HCT116 (cell line): Measurements from ENCODE around the gene SYNE1. TPM values are rescaled to one million over a fixed set of nuclear protein-coding genes. Genes with fewer than 3 reads are reported as not detected.

Experiments
- ATAC-seq: fragments of 200-7000 bp; cut with Tn5 transposase; 2 replicates; pipeline ENCODE4 v1.9.1; 2020; ENCODE audit warnings: mild to moderate bottlenecking, moderate library complexity
- BruUV-seq: library from RNA; stranded (reverse); fragments of 400-500 nt; replicated peaks from 2 replicates; lab custom pipeline; 2021; lab: Mats Ljungman, UMichigan
- CTCF ChIA-PET: fragments of 300-600 bp; sonication (Branson Sonifier 250); formaldehyde crosslinking; loops from one replicate; lab custom pipeline; 2021; ENCODE audit warnings: antibody characterized with exemption; lab: Charles Lee
- POLR2A ChIA-PET: fragments of 300-600, 350-600 bp; sonication (Branson Sonifier 250); formaldehyde crosslinking; loops from one replicate; lab custom pipeline; 2021; ENCODE audit warnings: antibody characterized with exemption; lab: Charles Lee
- RAD21 ChIA-PET, 2 experiments: fragments of 300-600 bp; sonication (Branson Sonifier 250); formaldehyde crosslinking; loops; one replicate each; lab custom pipeline; 2023; ENCODE audit warnings: low total read pairs in 2 of 2; ENCODE audit not compliant: uncharacterized antibody in 2 of 2, unreplicated experiment in 2 of 2, low non-redundant PET in 1 of 2; lab: Charles Lee
- DNase-seq: peaks from one replicate; pipeline ENCODE4 v3.0.0-alpha.2; 2010; ENCODE audit warnings: low read depth, low spot score
- H2AFZ ChIP-seq: fragments of 200-600 bp; shearing (Covaris generic), sonication (generic); 2 replicates; pipeline ENCODE4 v1.6.1; 2017; ENCODE audit warnings: low read depth, mixed run types, mixed read lengths, antibody characterized with exemption, low read length; ENCODE audit not compliant: poor library complexity, severe bottlenecking
- H3K27ac ChIP-seq: 2 replicates; pipeline ENCODE4 v1.5.1; 2012; ENCODE audit warnings: low read depth, low read length
- H3K27me3 ChIP-seq: fragments of 200-600 bp; sonication (generic); 2 replicates; pipeline ENCODE4 v1.6.1; 2016; ENCODE audit warnings: mixed run types, low read length, mixed read lengths; ENCODE audit not compliant: insufficient read depth
- H3K36me3 ChIP-seq, 2 experiments: fragments of 200-500 bp in 1 of 2; fragments of 200-600 bp in 1 of 2; sonication (Bioruptor generic) in 1 of 2; sonication (generic) in 1 of 2; 2 replicates each; pipeline versions ENCODE4 v1.5.1 to v1.6.1; 2014 to 2016; ENCODE audit warnings: low read length in 2 of 2, inconsistent platforms in 1 of 2, mixed read lengths in 1 of 2, mixed run types in 1 of 2; ENCODE audit not compliant: insufficient read depth in 2 of 2, control insufficient read depth in 1 of 2
- H3K4me1 ChIP-seq, 2 experiments: fragments of 200-600 bp in 1 of 2; sonication (generic) in 1 of 2; 2 replicates each; pipeline versions ENCODE4 v1.5.1 to v1.6.1; 2012 to 2017; ENCODE audit warnings: low read length in 2 of 2, inconsistent platforms in 1 of 2, mild to moderate bottlenecking in 1 of 2, mixed read lengths in 1 of 2, mixed run types in 1 of 2, moderate library complexity in 1 of 2; ENCODE audit not compliant: insufficient read depth in 2 of 2, control insufficient read depth in 1 of 2
- H3K4me2 ChIP-seq: fragments of 200-600 bp; sonication (generic); 2 replicates; pipeline ENCODE4 v1.6.1; 2017; ENCODE audit warnings: mixed run types, low read length, mixed read lengths
- H3K4me3 ChIP-seq, 2 experiments: fragments of 200-600 bp in 1 of 2; sonication (generic) in 1 of 2; replicated peaks in 1 of 2; 2 replicates each; pipeline ENCODE4 v1.5.1; 2011 to 2016; ENCODE audit warnings: low read length in 2 of 2, control low read depth in 1 of 2, low read depth in 1 of 2, mild to moderate bottlenecking in 1 of 2, mixed read lengths in 1 of 2, mixed run types in 1 of 2
- H3K79me2 ChIP-seq: fragments of 200-600 bp; sonication (generic); 2 replicates; pipeline ENCODE4 v1.6.1; 2017; ENCODE audit warnings: mild to moderate bottlenecking, mixed run types, low read length, moderate library complexity, mixed read lengths; ENCODE audit not compliant: insufficient read depth
- H3K9ac ChIP-seq: fragments of 200-600 bp; sonication (generic); 2 replicates; pipeline ENCODE4 v1.6.1; 2016; ENCODE audit warnings: low read length, mixed read lengths
- H3K9me2 ChIP-seq: fragments of 200-600 bp; sonication (generic), shearing (Covaris generic); 2 replicates; pipeline ENCODE4 v1.6.1; 2017; ENCODE audit warnings: mixed run types, mild to moderate bottlenecking, moderate library complexity; ENCODE audit not compliant: insufficient read depth
- H3K9me3 ChIP-seq, 2 experiments: fragments of 200-500 bp in 1 of 2; fragments of 200-600 bp in 1 of 2; sonication (Bioruptor generic) in 1 of 2; sonication (generic) in 1 of 2; 2 replicates each; pipeline ENCODE4 v1.6.1; 2014 to 2017; ENCODE audit warnings: low read length in 2 of 2, mixed read lengths in 2 of 2, inconsistent platforms in 1 of 2, low read depth in 1 of 2, mild to moderate bottlenecking in 1 of 2, mixed run types in 1 of 2, moderate library complexity in 1 of 2; ENCODE audit not compliant: control insufficient read depth in 1 of 2, insufficient read depth in 1 of 2
- H4K20me1 ChIP-seq: fragments of 200-600 bp; sonication (generic), shearing (Covaris generic); 2 replicates; pipeline ENCODE4 v1.6.1; 2017; ENCODE audit warnings: mixed run types, mild to moderate bottlenecking, moderate library complexity; ENCODE audit not compliant: insufficient read depth
- ATF3 ChIP-seq: IDR thresholded peaks from 2 replicates; pipeline ENCODE4 v1.6.1; 2012
- CEBPB ChIP-seq: IDR thresholded peaks from 2 replicates; pipeline ENCODE4 v1.6.1; 2012; ENCODE audit warnings: low read depth
- CTCF ChIP-seq, 3 experiments: fragments of 200-600 bp in 1 of 3; sonication (generic) in 1 of 3; IDR thresholded peaks in 2 of 3; conservative IDR thresholded peaks in 1 of 3; 2 replicates each; pipeline ENCODE4 v1.5.1; 2012 to 2017; ENCODE audit warnings: low read depth in 2 of 3, low read length in 2 of 3, antibody characterized with exemption in 1 of 3, borderline replicate concordance in 1 of 3, control low read depth in 1 of 3, mild to moderate bottlenecking in 1 of 3, mixed read lengths in 1 of 3, mixed run types in 1 of 3, moderate library complexity in 1 of 3; ENCODE audit not compliant: insufficient read depth in 1 of 3
- EGR1 ChIP-seq: IDR thresholded peaks from 2 replicates; pipeline ENCODE4 v1.6.1; 2012; ENCODE audit warnings: low read depth
- ELF1 ChIP-seq: IDR thresholded peaks from 2 replicates; pipeline ENCODE4 v1.6.1; 2012; ENCODE audit warnings: low read depth, borderline replicate concordance
- EZH2 ChIP-seq: fragments of 200-600 bp; sonication (generic); IDR thresholded peaks from 2 replicates; pipeline ENCODE4 v1.6.1; 2017; ENCODE audit warnings: antibody characterized with exemption, mixed run types
- EZH2phosphoT487 ChIP-seq: fragments of 200-600 bp; IDR thresholded peaks from 2 replicates; pipeline ENCODE4 v1.6.1; 2018; ENCODE audit warnings: antibody characterized with exemption, borderline replicate concordance
- JUND ChIP-seq: IDR thresholded peaks from 2 replicates; pipeline ENCODE4 v1.6.1; 2012
- POLR2A ChIP-seq: IDR thresholded peaks from 2 replicates; pipeline ENCODE4 v1.7.0; 2011; ENCODE audit warnings: borderline replicate concordance; ENCODE audit not compliant: insufficient read depth, insufficient read length; ENCODE audit errors: extremely low read depth
- SIN3A ChIP-seq: IDR thresholded peaks from 2 replicates; pipeline ENCODE4 v1.6.1; 2012; ENCODE audit warnings: low read depth
- YY1 ChIP-seq: IDR thresholded peaks from 2 replicates; pipeline ENCODE4 v1.6.1; 2011; ENCODE audit warnings: low read length, low read depth, moderate library complexity, mild to moderate bottlenecking; ENCODE audit not compliant: insufficient replicate concordance; ENCODE audit errors: extremely low read depth
- intact Hi-C: fragments of 100-400 bp; cut with micrococcal nuclease; formaldehyde crosslinking; loops from 2 replicates; pipeline ENCODE4 v1.10.0; 2022
- total RNA-seq: library from RNA; stranded (reverse); gene quantifications from one replicate; pipeline ENCODE4 v1.2.1, GENCODE V29; 2021; ENCODE audit not compliant: unreplicated experiment

SYNE1 gene
- total RNA-seq, 1 experiment from 2014 or later, result 5.4 TPM

- Histone ChIP-seq H2AFZ (no peak overlapping the region), H3K9me2 (no peaks in the 10 kb centered on the region), H3K9ac (no peak overlapping the region), H3K27ac (no peak overlapping the region), H3K4me1 (no peaks in the 10 kb centered on the region), H3K79me2 (no peaks in the 10 kb centered on the region), H3K9me3 (no peaks in the 10 kb centered on the region), H4K20me1 (no peaks in the 10 kb centered on the region), H3K27me3 (no peaks in the 10 kb centered on the region), H3K4me2 (no peak overlapping the region), H3K36me3 (no peaks in the 10 kb centered on the region), H3K4me3 (no peak overlapping the region)
- TF ChIP-seq YY1 (no peak), EGR1 (no peak), ELF1 (no peak), ATF3 (no peak), EZH2phosphoT487 (no peak)
- intact Hi-C loops, result no loop called here
- BruUV-seq, result no TSS peak
- ChIA-PET RAD21 (no interaction called here), POLR2A (no interaction called here), CTCF (no interaction called here)
- ATAC-seq, result no peak
- no peak for DNase-seq
These were observed 96.8 kb downstream of the SYNE1 start for GRCh38 chr6:152540381-152540780.

GRCh38 chr6:152534541-152534940, 102.6 kb downstream of the SYNE1 start:
- Histone ChIP-seq H3K79me2 (no peaks in the 10 kb centered on the region), H3K36me3 (no peaks in the 10 kb centered on the region), H4K20me1 (no peaks in the 10 kb centered on the region), H3K9ac (no peak overlapping the region), H3K27ac (no peak overlapping the region), H3K4me3 (no peak overlapping the region), H3K4me2 (no peak overlapping the region), H3K27me3 (no peaks in the 10 kb centered on the region), H2AFZ (no peak overlapping the region), H3K4me1 (no peaks in the 10 kb centered on the region), H3K9me3 (no peaks in the 10 kb centered on the region), H3K9me2 (no peaks in the 10 kb centered on the region)
- ChIA-PET CTCF (no interaction called here), POLR2A (no interaction called here), RAD21 (no interaction called here)
- intact Hi-C loops, result no loop called here
- TF ChIP-seq SIN3A, result no peak
- no peak for TF ChIP-seq EZH2
- no peak for TF ChIP-seq POLR2A
- no peak for TF ChIP-seq JUND
- TF ChIP-seq CTCF (IDR thresholded peaks at IDR 0.05 in 2 of 3, conservative IDR thresholded peaks at IDR 0.05 in 1 of 3; ENCODE audit: borderline replicate concordance in 1 of 3, insufficient read depth in 1 of 3, low read depth in 2 of 3, low read length in 2 of 3), result no peak
- no peak for TF ChIP-seq CEBPB
- no peak for DNase-seq
- ATAC-seq, result no peak
- no TSS peak for BruUV-seq
